Measurements from ENCODE around the gene NAGA. TPM values are rescaled to one million over a fixed set of nuclear protein-coding genes. Genes with fewer than 3 reads are reported as not detected.

Gene NAGA
- total and polyA plus RNA-seq, 4 donors, result 18.9 to 35.7 (median 23.5) TPM

DNA sequence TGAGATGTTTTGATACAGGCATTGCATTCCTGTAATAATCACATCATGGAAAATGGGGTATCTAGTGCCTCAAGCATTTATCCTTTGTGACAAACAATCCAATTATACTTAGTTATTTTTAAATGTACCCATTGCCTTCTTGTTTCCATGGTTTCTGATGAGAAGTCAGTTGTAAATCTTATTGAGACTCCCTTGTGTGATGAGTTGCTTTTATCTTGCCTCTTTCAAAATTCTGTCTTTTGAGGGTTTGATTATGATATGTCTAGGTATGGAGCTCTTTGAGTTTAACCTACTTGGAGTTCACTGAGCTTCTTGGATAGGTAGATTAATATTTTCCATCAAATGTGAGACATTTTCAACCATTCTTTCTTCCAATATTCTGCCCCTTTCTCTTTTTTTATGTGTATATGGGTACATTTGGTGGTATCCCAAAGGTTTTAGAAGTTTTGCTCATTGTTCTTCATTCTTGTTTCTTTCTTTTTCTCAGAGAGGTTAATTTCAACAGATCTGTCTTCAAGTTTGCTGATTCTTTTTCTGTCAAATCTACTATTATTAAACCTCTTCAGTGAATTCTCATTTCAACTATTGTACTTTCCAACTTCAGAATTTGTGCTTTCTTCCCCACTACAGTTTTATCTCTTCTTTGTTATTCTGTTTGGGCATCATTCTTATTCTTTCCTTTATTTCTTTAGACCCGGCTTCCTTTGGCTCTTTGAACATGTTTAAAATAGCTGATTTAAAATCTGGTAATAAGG lies 13.7 kb downstream of the NAGA start:
- Histone ChIP-seq H3K4me3 (ENCODE audit: low read depth, low read length) (no peak overlapping the region), H3K9me3 (ENCODE audit: control insufficient read depth, insufficient read depth, low read length) (peaks cover 5% of the 10 kb centered on the region), H3K27ac (ENCODE audit: low read depth, low read length) (no peak overlapping the region), H3K27me3 (ENCODE audit: control insufficient read depth, insufficient read depth, low read length) (no peaks in the 10 kb centered on the region), H3K36me3 (ENCODE audit: control insufficient read depth, insufficient read depth, low read length) (peaks cover 29% of the 10 kb centered on the region), H3K4me1 (ENCODE audit: control insufficient read depth, insufficient read depth, low read length) (no peaks in the 10 kb centered on the region)
- no CpG with 5 or more reads among the region's 1 CpG for WGBS (ENCODE audit: insufficient coverage)
- no peak for DNase-seq (ENCODE audit: low read depth in 4 of 6, low spot score in 6 of 6)

- Histone ChIP-seq H3K4me1 (ENCODE audit: control insufficient read depth, insufficient read depth, low read length) (no peaks in the 10 kb centered on the region), H3K4me3 (ENCODE audit: low read depth, low read length) (no peak overlapping the region), H3K27me3 (ENCODE audit: control insufficient read depth, insufficient read depth, low read length) (no peaks in the 10 kb centered on the region), H3K9me3 (ENCODE audit: control insufficient read depth, insufficient read depth, low read length) (peaks cover 5% of the 10 kb centered on the region), H3K27ac (ENCODE audit: low read depth, low read length) (no peak overlapping the region), H3K36me3 (ENCODE audit: control insufficient read depth, insufficient read depth, low read length) (no peaks in the 10 kb centered on the region)
- DNase-seq (ENCODE audit: low read depth in 4 of 6, low spot score in 6 of 6), result no peak
- WGBS (ENCODE audit: insufficient coverage), result 90% methylated on average over 2 of the region's 3 CpGs
Measured at GRCh38 chr22:42052765-42053164, 17.8 kb downstream of the NAGA start.

GRCh38 chr22:42050641-42051180 lies 19.9 kb downstream of the NAGA start:
- WGBS (ENCODE audit: insufficient coverage), result 83% methylated on average over 1 of the region's 2 CpGs
- no peak overlapping the region for H3K27ac ChIP-seq (ENCODE audit: low read depth, low read length)
- H3K36me3 ChIP-seq (ENCODE audit: control insufficient read depth, insufficient read depth, low read length), result no peaks in the 10 kb centered on the region
- DNase-seq (ENCODE audit: low read depth in 4 of 6, low spot score in 6 of 6), result peak in 1 of 6 donors; percentile 65
- no peaks in the 10 kb centered on the region for H3K9me3 ChIP-seq (ENCODE audit: control insufficient read depth, insufficient read depth, low read length)
- no peak overlapping the region for H3K4me3 ChIP-seq (ENCODE audit: low read depth, low read length)
- H3K4me1 ChIP-seq (ENCODE audit: control insufficient read depth, insufficient read depth, low read length), result no peaks in the 10 kb centered on the region
- H3K27me3 ChIP-seq (ENCODE audit: control insufficient read depth, insufficient read depth, low read length), result no peaks in the 10 kb centered on the region

- no peak for DNase-seq (ENCODE audit: low read depth in 4 of 6, low spot score in 6 of 6)
- no peaks in the 10 kb centered on the region for H3K36me3 ChIP-seq (ENCODE audit: control insufficient read depth, insufficient read depth, low read length)
- no peak overlapping the region for H3K4me3 ChIP-seq (ENCODE audit: low read depth, low read length)
- no peaks in the 10 kb centered on the region for H3K27me3 ChIP-seq (ENCODE audit: control insufficient read depth, insufficient read depth, low read length)
- H3K27ac ChIP-seq (ENCODE audit: low read depth, low read length), result no peak overlapping the region
- peaks cover 2% of the 10 kb centered on the region for H3K9me3 ChIP-seq (ENCODE audit: control insufficient read depth, insufficient read depth, low read length)
- H3K4me1 ChIP-seq (ENCODE audit: control insufficient read depth, insufficient read depth, low read length), result no peaks in the 10 kb centered on the region
Measured at GRCh38 chr22:42041784-42042183, 28.8 kb downstream of the NAGA start.

DNA sequence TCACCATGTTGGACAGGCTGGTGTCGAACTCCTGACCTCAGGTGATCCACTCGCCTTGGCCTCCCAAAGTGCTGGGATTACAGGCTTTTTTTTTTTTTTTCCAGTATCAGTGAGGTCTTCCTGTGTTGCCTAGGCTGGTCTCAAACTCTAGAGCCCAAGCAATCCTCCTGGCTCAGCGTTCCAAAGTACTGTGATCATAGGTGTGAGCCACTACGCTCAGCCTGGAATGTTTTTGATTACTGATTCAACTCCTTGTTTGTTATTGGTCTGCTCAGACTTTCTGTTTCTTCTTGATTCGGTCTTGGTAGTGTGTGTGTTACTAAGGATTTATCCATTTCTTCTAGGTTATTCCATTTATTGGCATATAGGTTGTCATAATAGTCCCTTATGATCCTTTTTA lies 31.3 kb downstream of the NAGA start:
- no peak for DNase-seq (ENCODE audit: low read depth in 4 of 6, low spot score in 6 of 6)

DNA sequence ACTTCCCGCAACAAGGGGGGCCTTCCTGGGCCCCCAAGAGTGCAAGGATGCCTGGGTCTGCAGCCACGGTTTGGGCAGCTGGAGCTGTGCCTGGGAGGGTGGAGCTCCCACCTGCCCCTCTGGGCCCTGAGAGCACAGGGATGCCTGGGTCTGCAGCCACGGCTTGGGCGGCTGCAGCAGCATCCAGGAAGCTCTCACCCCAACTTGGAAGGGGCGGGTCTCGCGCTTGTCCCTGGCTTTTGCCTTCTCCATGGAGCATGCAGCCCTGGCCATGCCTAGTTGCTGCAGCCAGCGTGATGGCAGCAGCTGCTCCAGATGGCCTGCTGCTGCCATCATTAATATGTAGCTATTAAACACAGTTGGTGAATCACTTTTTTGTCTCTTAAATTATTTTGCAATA lies 35.4 kb downstream of the NAGA start:
- WGBS (ENCODE audit: insufficient coverage), result 76% methylated on average over 7 of the region's 8 CpGs
- DNase-seq (ENCODE audit: low read depth in 4 of 6, low spot score in 6 of 6), result no peak
- no peak overlapping the region for H3K27ac ChIP-seq (ENCODE audit: low read depth, low read length)

More for the DNA sequence above, 31.3 kb downstream of the NAGA start:
- no peaks in the 10 kb centered on the region for H3K27me3 ChIP-seq (ENCODE audit: control insufficient read depth, insufficient read depth, low read length)
- peaks cover 2% of the 10 kb centered on the region for H3K9me3 ChIP-seq (ENCODE audit: control insufficient read depth, insufficient read depth, low read length)
- no peaks in the 10 kb centered on the region for H3K4me1 ChIP-seq (ENCODE audit: control insufficient read depth, insufficient read depth, low read length)
- 83% methylated on average over 1 of the region's 5 CpGs for WGBS (ENCODE audit: insufficient coverage)
- no peak overlapping the region for H3K27ac ChIP-seq (ENCODE audit: low read depth, low read length)
- H3K4me3 ChIP-seq (ENCODE audit: low read depth, low read length), result no peak overlapping the region
- H3K36me3 ChIP-seq (ENCODE audit: control insufficient read depth, insufficient read depth, low read length), result no peaks in the 10 kb centered on the region

DNA sequence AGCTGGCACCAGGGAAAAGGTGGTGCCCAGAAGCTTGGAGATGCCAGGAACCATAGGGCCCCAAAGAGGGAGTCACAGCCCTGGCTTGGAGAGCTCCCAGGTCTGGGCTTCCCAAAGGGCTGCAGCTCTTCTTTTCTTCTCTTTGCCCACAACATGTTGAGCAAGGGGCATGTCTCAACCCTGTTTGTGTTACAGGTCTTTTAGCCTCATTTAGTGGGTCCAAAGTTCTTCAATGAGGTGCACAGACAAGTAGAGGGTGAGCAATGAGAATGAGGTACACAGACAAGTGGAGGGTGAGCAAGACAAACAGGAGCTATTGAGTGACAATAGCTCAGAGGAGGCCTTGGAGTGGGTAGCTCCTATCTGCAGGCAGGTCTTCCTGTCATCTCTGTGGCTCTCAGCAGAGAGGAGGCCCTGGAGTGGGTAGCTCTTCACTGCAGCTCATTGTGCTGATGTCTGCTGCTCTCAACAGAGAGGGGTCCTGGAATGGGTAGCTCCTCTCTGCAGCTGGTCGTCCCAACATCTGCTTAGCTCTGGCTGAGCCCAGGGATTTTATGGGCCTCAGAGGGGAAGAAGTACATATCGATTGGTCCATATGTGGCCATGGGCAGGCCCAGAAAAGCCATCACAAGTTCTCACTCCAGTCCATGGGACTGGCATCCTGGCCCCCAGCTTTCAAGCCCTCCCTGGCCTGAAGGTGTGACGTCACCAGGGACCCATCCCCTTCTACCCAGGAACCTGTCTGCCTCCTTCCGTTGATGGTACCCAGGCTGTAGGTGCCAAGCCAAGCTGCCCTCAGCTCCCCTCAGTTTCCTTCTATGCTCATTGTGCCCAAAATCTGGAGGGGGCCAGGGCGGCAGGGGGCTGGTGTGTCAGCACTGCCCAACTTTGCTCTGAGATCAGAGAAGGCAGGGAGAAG lies 37.1 kb downstream of the NAGA start:
- Histone ChIP-seq H3K4me3 (ENCODE audit: low read depth, low read length) (no peak overlapping the region), H3K4me1 (ENCODE audit: control insufficient read depth, insufficient read depth, low read length) (no peaks in the 10 kb centered on the region), H3K27ac (ENCODE audit: low read depth, low read length) (no peak overlapping the region), H3K27me3 (ENCODE audit: control insufficient read depth, insufficient read depth, low read length) (no peaks in the 10 kb centered on the region), H3K9me3 (ENCODE audit: control insufficient read depth, insufficient read depth, low read length) (no peaks in the 10 kb centered on the region), H3K36me3 (ENCODE audit: control insufficient read depth, insufficient read depth, low read length) (peaks cover 4% of the 10 kb centered on the region)
- DNase-seq (ENCODE audit: low read depth in 4 of 6, low spot score in 6 of 6), result no peak
- 91% methylated on average over 5 of the region's 5 CpGs for whole genome bisulfite sequencing (ENCODE audit: insufficient coverage)

More for the DNA sequence above, 35.4 kb downstream of the NAGA start:
- Histone ChIP-seq H3K27me3 (ENCODE audit: control insufficient read depth, insufficient read depth, low read length) (no peaks in the 10 kb centered on the region), H3K4me3 (ENCODE audit: low read depth, low read length) (no peak overlapping the region), H3K36me3 (ENCODE audit: control insufficient read depth, insufficient read depth, low read length) (peaks cover 4% of the 10 kb centered on the region), H3K9me3 (ENCODE audit: control insufficient read depth, insufficient read depth, low read length) (no peaks in the 10 kb centered on the region), H3K4me1 (ENCODE audit: control insufficient read depth, insufficient read depth, low read length) (no peaks in the 10 kb centered on the region)

DNA sequence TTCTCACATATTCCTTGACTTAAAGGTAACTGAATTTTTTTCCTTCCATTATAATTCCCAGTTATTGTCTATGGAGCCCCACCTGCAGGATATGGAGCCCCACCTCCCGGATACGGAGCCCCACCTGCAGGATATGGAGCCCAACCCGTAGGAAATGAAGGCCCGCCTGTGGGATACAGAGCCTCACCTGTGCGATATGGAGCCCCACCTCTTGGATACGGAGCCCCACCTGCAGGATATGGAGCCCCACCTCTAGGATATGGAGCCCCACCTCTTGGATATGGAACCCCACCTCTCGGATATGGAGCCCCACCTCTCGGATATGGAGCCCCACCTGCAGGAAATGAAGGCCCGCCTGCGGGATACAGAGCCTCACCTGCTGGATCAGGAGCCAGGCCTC lies 43.9 kb downstream of the NAGA start:
- Histone ChIP-seq H3K27ac (ENCODE audit: low read depth, low read length) (no peak overlapping the region), H3K27me3 (ENCODE audit: control insufficient read depth, insufficient read depth, low read length) (no peaks in the 10 kb centered on the region), H3K9me3 (ENCODE audit: control insufficient read depth, insufficient read depth, low read length) (no peaks in the 10 kb centered on the region), H3K36me3 (ENCODE audit: control insufficient read depth, insufficient read depth, low read length) (peaks cover 3% of the 10 kb centered on the region), H3K4me3 (ENCODE audit: low read depth, low read length) (no peak overlapping the region), H3K4me1 (ENCODE audit: control insufficient read depth, insufficient read depth, low read length) (no peaks in the 10 kb centered on the region)
- 91% methylated on average over 10 of the region's 10 CpGs for WGBS (ENCODE audit: insufficient coverage)
- no peak for DNase-seq (ENCODE audit: low read depth in 4 of 6, low spot score in 6 of 6)

DNA sequence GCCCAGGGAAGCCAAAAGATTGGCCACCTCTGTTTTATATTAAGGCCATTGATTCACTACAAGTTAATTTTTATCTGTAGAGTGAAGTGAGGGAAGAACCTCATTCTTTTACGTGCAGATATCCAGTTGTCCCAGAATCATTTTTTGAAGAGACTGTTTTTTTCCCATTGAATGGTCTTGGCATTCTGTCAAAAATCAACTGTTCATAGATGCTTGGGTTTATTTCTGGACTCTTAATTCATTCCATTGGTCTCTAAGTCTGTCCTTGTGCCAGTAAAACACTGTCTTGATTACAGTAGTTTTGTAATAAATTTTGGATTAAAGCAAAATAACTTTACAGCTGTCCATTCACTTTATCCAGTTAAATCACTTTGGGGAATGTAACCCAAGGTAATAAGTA lies 45.2 kb downstream of the NAGA start:
- DNase-seq (ENCODE audit: low read depth in 4 of 6, low spot score in 6 of 6), result no peak
- no CpG with 5 or more reads among the region's 1 CpG for WGBS (ENCODE audit: insufficient coverage)
- Histone ChIP-seq H3K9me3 (ENCODE audit: control insufficient read depth, insufficient read depth, low read length) (no peaks in the 10 kb centered on the region), H3K36me3 (ENCODE audit: control insufficient read depth, insufficient read depth, low read length) (peaks cover 3% of the 10 kb centered on the region), H3K4me3 (ENCODE audit: low read depth, low read length) (no peak overlapping the region), H3K27me3 (ENCODE audit: control insufficient read depth, insufficient read depth, low read length) (no peaks in the 10 kb centered on the region), H3K4me1 (ENCODE audit: control insufficient read depth, insufficient read depth, low read length) (no peaks in the 10 kb centered on the region), H3K27ac (ENCODE audit: low read depth, low read length) (no peak overlapping the region)
